ENCODE data around the gene HYDIN.
A peak's percentile ranks its signal among the peaks of the same experiment; 100 is the strongest.

HYDIN gene

GRCh38 chr16:70793851-70794502 is 436.5 kb downstream of the HYDIN start:
- DNase-seq (ENCODE audit: low read depth in 2 of 2, low spot score in 1 of 2), result no peak

- no peak for DNase-seq (ENCODE audit: low read depth in 2 of 2, low spot score in 1 of 2)
These were observed 439.7 kb downstream of the HYDIN start for GRCh38 chr16:70790815-70791214.

GRCh38 chr16:70789595-70790447 is 440.7 kb downstream of the HYDIN start:
- no peak for DNase-seq (ENCODE audit: low read depth in 2 of 2, low spot score in 1 of 2)

- DNase-seq (ENCODE audit: low read depth in 2 of 2, low spot score in 1 of 2), result no peak
These were observed 441.6 kb downstream of the HYDIN start for GRCh38 chr16:70788668-70789594.

GRCh38 chr16:70786020-70786755 is 444.3 kb downstream of the HYDIN start:
- no peak for DNase-seq (ENCODE audit: low read depth in 2 of 2, low spot score in 1 of 2)

- DNase-seq (ENCODE audit: low read depth in 2 of 2, low spot score in 1 of 2), result no peak
These were observed 445.6 kb downstream of the HYDIN start for GRCh38 chr16:70784692-70785555.

- no peak for DNase-seq (ENCODE audit: low read depth in 2 of 2, low spot score in 1 of 2)
These were observed 448.3 kb downstream of the HYDIN start for GRCh38 chr16:70782237-70782636.

- no peak for DNase-seq (ENCODE audit: low read depth in 2 of 2, low spot score in 1 of 2)
These were observed 448.7 kb downstream of the HYDIN start for GRCh38 chr16:70781800-70782199.

GRCh38 chr16:70780546-70780945 is 450.0 kb downstream of the HYDIN start:
- no peak for DNase-seq (ENCODE audit: low read depth in 2 of 2, low spot score in 1 of 2)

GRCh38 chr16:70779361-70779760 is 451.2 kb downstream of the HYDIN start:
- DNase-seq (ENCODE audit: low read depth in 2 of 2, low spot score in 1 of 2), result no peak

- no peak for DNase-seq (ENCODE audit: low read depth in 2 of 2, low spot score in 1 of 2)
These were observed 451.6 kb downstream of the HYDIN start for GRCh38 chr16:70778901-70779309.

GRCh38 chr16:70777973-70778406 is 452.5 kb downstream of the HYDIN start:
- no peak for DNase-seq (ENCODE audit: low read depth in 2 of 2, low spot score in 1 of 2)

GRCh38 chr16:70777496-70777895 is 453.0 kb downstream of the HYDIN start:
- no peak for DNase-seq (ENCODE audit: low read depth in 2 of 2, low spot score in 1 of 2)

- DNase-seq (ENCODE audit: low read depth in 2 of 2, low spot score in 1 of 2), result no peak
These were observed 455.1 kb downstream of the HYDIN start for GRCh38 chr16:70775399-70775798.

GRCh38 chr16:70774261-70774660 is 456.3 kb downstream of the HYDIN start:
- DNase-seq (ENCODE audit: low read depth in 2 of 2, low spot score in 1 of 2), result no peak

GRCh38 chr16:70772493-70772892 is 458.0 kb downstream of the HYDIN start:
- DNase-seq (ENCODE audit: low read depth in 2 of 2, low spot score in 1 of 2), result no peak

GRCh38 chr16:70770626-70771552 is 459.6 kb downstream of the HYDIN start:
- DNase-seq (ENCODE audit: low read depth in 2 of 2, low spot score in 1 of 2), result peak; percentile 18 to 27

- DNase-seq (ENCODE audit: low read depth in 2 of 2, low spot score in 1 of 2), result no peak
These were observed 460.3 kb downstream of the HYDIN start for GRCh38 chr16:70770291-70770625.

GRCh38 chr16:70769761-70770160 is 460.8 kb downstream of the HYDIN start:
- DNase-seq (ENCODE audit: low read depth in 2 of 2, low spot score in 1 of 2), result no peak

All from stimulated activated CD8-positive, alpha-beta memory T cell treated with anti-CD3 and anti-CD28 coated beads, Interleukin-4, amount 100 ng/mL, for 1 hour (primary cell).